ENCODE results near the gene SERAC1. TPM values are rescaled to one million over a fixed set of nuclear protein-coding genes. Genes with fewer than 3 reads are reported as not detected.

SERAC1 gene
- polyA plus RNA-seq, 1 of the 3 experiments (the other 2 are of a cell fraction), result 5.6 TPM

DNA sequence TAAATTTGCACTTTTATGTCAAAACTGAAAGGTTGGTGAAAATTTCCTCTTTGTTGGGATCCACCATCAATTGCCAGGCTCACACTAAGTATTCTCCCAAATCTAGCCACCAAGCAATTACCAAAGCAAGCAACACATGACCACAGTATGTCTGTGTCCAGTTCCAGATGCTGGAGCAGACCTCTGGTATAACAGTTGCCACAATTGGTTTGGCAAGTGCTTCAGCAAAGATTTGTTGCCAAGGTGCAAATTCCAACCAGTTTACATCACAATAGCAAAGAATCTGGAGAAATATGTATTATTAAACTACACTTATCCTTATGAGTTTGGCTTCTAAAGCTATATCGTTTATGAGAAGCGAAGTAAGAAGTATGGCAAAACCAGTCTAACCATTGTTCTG lies 6.5 kb upstream of the SERAC1 start (continued):
- TF ChIP-seq EP300 (IDR thresholded peaks at IDR 0.05; ENCODE audit: borderline replicate concordance in 1 of 2, low read depth in 1 of 2, low read length in 1 of 2), result peak in 1 of 2 experiments; percentile 77; a peak in 2 of 4 replicates
- TF ChIP-seq FOSL2 (IDR thresholded peaks at IDR 0.05; ENCODE audit: borderline replicate concordance, low read depth), result peak; percentile 47; the same call in 1 of the 2 replicates
- no peak for TF ChIP-seq ZBTB33 (IDR thresholded peaks at IDR 0.05; ENCODE audit: borderline replicate concordance, low read depth)
- no peak for TF ChIP-seq IRF3 (IDR thresholded peaks at IDR 0.05; ENCODE audit: low read depth, low read length)
- TF ChIP-seq, protein P1, sequence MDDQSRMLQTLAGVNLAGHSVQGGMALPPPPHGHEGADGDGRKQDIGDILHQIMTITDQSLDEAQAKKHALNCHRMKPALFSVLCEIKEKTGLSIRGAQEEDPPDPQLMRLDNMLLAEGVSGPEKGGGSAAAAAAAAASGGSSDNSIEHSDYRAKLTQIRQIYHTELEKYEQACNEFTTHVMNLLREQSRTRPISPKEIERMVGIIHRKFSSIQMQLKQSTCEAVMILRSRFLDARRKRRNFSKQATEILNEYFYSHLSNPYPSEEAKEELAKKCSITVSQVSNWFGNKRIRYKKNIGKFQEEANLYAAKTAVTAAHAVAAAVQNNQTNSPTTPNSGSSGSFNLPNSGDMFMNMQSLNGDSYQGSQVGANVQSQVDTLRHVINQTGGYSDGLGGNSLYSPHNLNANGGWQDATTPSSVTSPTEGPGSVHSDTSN (IDR thresholded peaks at IDR 0.05), result peak; percentile 58; the same call in 1 of the 2 replicates
- TF ChIP-seq SIN3A (IDR thresholded peaks at IDR 0.05; ENCODE audit: borderline replicate concordance, low read depth, low read length), result 0 out of 2 replicates have a peak, but pooled peaks have one; percentile 24
- no peak for TF ChIP-seq GABPA (IDR thresholded peaks at IDR 0.05; ENCODE audit: low read depth)
- TF ChIP-seq NRF1 (IDR thresholded peaks at IDR 0.05; ENCODE audit: low read depth, low read length), result no peak
- TF ChIP-seq RXRA (IDR thresholded peaks at IDR 0.05; ENCODE audit: borderline replicate concordance, low read depth), result no peak
- TF ChIP-seq NFIC (IDR thresholded peaks at IDR 0.05; ENCODE audit: borderline replicate concordance), result peak; percentile 95
- no peak for TF ChIP-seq RFX5 (IDR thresholded peaks at IDR 0.05; ENCODE audit: low read length)
- peak; percentile 34; the same call in 1 of the 2 replicates for TF ChIP-seq POLR2AphosphoS5 (IDR thresholded peaks at IDR 0.05; ENCODE audit: low read depth, low read length)
- peak; percentile 95 for TF ChIP-seq TCF12 (IDR thresholded peaks at IDR 0.05)
- TF ChIP-seq JUND (IDR thresholded peaks at IDR 0.05), result peak; percentile 62; the same call in 1 of the 2 replicates
- TF ChIP-seq TEAD4 (IDR thresholded peaks at IDR 0.05; ENCODE audit: borderline replicate concordance, insufficient read depth), result peak; percentile 83
- TF ChIP-seq MEF2A (IDR thresholded peaks at IDR 0.05; ENCODE audit: borderline replicate concordance, low read depth), result no peak
- TF ChIP-seq YY1 (IDR thresholded peaks at IDR 0.05; ENCODE audit: low read depth), result no peak
- TF ChIP-seq, protein P2, sequence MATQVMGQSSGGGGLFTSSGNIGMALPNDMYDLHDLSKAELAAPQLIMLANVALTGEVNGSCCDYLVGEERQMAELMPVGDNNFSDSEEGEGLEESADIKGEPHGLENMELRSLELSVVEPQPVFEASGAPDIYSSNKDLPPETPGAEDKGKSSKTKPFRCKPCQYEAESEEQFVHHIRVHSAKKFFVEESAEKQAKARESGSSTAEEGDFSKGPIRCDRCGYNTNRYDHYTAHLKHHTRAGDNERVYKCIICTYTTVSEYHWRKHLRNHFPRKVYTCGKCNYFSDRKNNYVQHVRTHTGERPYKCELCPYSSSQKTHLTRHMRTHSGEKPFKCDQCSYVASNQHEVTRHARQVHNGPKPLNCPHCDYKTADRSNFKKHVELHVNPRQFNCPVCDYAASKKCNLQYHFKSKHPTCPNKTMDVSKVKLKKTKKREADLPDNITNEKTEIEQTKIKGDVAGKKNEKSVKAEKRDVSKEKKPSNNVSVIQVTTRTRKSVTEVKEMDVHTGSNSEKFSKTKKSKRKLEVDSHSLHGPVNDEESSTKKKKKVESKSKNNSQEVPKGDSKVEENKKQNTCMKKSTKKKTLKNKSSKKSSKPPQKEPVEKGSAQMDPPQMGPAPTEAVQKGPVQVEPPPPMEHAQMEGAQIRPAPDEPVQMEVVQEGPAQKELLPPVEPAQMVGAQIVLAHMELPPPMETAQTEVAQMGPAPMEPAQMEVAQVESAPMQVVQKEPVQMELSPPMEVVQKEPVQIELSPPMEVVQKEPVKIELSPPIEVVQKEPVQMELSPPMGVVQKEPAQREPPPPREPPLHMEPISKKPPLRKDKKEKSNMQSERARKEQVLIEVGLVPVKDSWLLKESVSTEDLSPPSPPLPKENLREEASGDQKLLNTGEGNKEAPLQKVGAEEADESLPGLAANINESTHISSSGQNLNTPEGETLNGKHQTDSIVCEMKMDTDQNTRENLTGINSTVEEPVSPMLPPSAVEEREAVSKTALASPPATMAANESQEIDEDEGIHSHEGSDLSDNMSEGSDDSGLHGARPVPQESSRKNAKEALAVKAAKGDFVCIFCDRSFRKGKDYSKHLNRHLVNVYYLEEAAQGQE (IDR thresholded peaks at IDR 0.05; ENCODE audit: low read depth, low read length), result 0 out of 2 replicates have a peak, but pooled peaks have one; percentile 6
- no peak for TF ChIP-seq GATA2 (CRISPR knock-in tag; IDR thresholded peaks at IDR 0.05)

All from SK-N-SH (cell line).